ENCODE data around the gene CEP170.
"Not testable (repeated sequence)": the region's sequence is repeated elsewhere in the genome, so short reads cannot be mapped to it uniquely, and the experiment has no call there.

The CEP170 gene

DNA sequence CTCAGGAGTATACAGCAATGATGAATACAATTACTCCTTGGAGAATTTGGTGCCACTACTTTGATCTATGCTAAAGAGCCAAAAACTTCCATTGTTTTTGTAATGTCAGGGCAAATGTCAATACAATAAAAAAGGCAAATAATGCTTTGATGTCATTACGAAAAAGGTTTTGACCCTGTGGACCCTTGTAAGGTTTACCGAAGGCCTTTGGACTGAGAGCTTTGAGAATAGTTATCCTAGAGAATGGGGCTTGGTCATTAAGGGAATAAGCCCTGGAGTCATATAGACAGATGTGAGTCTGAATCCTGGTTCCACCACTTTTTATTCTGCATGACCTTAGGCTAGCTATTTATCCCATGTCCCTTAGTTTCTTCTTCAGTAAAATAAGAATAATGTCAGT, 27.5 kb downstream of the CEP170 start:
- Histone ChIP-seq H3K4me3 (ENCODE audit: low read depth, low read length) (no peak overlapping the region), H3K9me3 (ENCODE audit: control insufficient read depth, insufficient read depth, low read length) (peaks cover 3% of the 10 kb centered on the region), H3K9ac (ENCODE audit: low read depth, low read length) (no peak overlapping the region), H3K36me3 (ENCODE audit: control insufficient read depth, insufficient read depth, low read length) (no peaks in the 10 kb centered on the region), H3K27me3 (ENCODE audit: control insufficient read depth, insufficient read depth, low read length) (no peaks in the 10 kb centered on the region), H3K4me1 (ENCODE audit: control insufficient read depth, insufficient read depth, low read length) (no peaks in the 10 kb centered on the region)

DNA sequence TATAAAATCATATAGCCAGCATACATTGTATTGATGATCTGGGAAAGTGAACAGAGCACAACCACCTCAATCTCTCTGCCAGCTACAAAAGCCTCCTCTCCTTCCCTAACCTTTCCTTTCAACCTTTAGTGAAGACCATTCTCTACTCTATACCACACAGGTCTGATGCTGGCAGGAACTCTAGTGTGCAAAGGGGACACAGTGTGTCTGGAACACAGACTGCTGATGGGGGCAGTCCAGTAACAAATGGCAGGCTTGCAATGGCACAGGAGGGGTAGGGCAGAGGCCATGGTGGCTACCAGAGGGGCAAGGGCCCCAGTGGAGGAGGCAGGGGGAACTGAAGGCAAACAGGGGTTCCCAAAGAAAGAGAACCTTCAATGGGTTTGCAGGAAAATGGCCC, 37.0 kb downstream of the CEP170 start:
- H3K4me3 ChIP-seq (ENCODE audit: low read depth, low read length): no peak overlapping the region
- no peak overlapping the region for H3K9ac ChIP-seq (ENCODE audit: low read depth, low read length)
- no peaks in the 10 kb centered on the region for H3K4me1 ChIP-seq (ENCODE audit: control insufficient read depth, insufficient read depth, low read length)
- no peaks in the 10 kb centered on the region for H3K27me3 ChIP-seq (ENCODE audit: control insufficient read depth, insufficient read depth, low read length)
- H3K9me3 ChIP-seq (ENCODE audit: control insufficient read depth, insufficient read depth, low read length): no peaks in the 10 kb centered on the region
- no peaks in the 10 kb centered on the region for H3K36me3 ChIP-seq (ENCODE audit: control insufficient read depth, insufficient read depth, low read length)

DNA sequence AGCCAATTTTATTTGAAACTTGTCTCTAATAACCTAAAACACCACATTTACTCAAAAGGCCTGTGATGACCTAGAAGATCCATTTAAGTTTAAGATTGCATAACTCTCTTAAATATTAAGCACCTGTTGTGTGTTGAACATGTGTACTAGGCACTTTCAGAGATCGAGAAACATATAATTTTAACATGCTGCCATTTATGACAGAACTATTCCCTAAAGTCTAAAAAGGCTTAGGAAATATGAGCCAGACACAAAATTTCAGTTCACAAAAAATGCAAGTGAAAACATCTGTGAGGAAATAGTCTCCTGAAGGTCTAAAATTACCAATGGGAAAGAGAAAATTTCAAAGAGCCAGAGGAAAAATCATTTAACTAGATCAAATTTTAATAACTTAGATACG, 37.7 kb downstream of the CEP170 start:
- Histone ChIP-seq H3K9me3 (ENCODE audit: control insufficient read depth, insufficient read depth, low read length) (no peaks in the 10 kb centered on the region), H3K36me3 (ENCODE audit: control insufficient read depth, insufficient read depth, low read length) (no peaks in the 10 kb centered on the region), H3K9ac (ENCODE audit: low read depth, low read length) (no peak overlapping the region), H3K4me1 (ENCODE audit: control insufficient read depth, insufficient read depth, low read length) (no peaks in the 10 kb centered on the region), H3K27me3 (ENCODE audit: control insufficient read depth, insufficient read depth, low read length) (no peaks in the 10 kb centered on the region), H3K4me3 (ENCODE audit: low read depth, low read length) (no peak overlapping the region)

DNA sequence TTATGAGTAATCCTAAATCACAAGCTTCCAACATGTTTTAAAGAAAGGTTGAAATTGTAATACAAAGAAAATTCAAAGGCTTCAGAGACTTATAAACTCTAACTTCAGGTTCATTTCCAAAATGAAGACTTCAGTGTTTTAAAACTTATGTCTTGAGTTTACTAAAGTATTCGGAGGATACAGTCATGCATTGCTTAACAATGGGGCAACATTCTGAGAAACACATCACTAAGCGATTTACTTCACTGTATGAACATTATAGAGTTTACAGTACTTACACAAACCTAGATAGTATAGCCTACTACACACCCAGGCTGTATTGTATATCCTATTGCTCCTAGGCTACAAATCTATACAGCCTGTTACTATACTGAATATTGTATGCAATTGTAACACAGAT, 38.3 kb downstream of the CEP170 start:
- Histone ChIP-seq H3K9me3 (ENCODE audit: control insufficient read depth, insufficient read depth, low read length) (no peaks in the 10 kb centered on the region), H3K4me3 (ENCODE audit: low read depth, low read length) (no peak overlapping the region), H3K36me3 (ENCODE audit: control insufficient read depth, insufficient read depth, low read length) (no peaks in the 10 kb centered on the region)

DNA sequence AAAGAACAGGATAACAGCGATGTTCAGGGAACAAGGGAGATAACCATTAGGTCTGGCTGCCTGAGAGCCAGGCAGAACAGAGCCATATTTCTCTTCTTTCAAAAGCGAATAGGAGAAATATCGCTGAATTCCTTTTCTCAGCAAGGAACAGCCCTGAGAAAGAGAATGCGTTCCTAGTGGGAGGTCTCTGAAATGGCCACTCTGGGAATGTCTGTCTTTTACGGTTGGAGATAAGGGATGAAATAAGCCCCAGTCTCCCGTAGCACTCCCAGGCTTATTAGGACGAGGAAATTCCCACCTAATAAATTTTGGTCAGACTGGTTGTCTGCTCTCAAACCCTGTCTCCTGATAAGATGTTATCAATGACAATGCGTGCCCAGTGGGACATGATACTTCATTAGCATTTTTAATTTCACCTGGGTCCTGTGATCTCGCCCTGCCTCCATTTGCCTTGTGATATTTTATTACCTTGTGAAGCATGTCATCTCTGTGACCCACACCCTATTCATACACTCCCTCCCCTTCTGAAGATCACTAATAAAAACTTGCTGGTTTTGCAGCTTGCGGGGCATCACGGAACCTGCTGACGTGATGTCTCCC, 39.7 kb downstream of the CEP170 start:
- H3K9ac ChIP-seq (ENCODE audit: low read depth, low read length): not testable (repeated sequence)

More for the DNA sequence above, 38.3 kb downstream of the CEP170 start:
- H3K27me3 ChIP-seq (ENCODE audit: control insufficient read depth, insufficient read depth, low read length): no peaks in the 10 kb centered on the region
- no peak overlapping the region for H3K9ac ChIP-seq (ENCODE audit: low read depth, low read length)
- no peaks in the 10 kb centered on the region for H3K4me1 ChIP-seq (ENCODE audit: control insufficient read depth, insufficient read depth, low read length)

DNA sequence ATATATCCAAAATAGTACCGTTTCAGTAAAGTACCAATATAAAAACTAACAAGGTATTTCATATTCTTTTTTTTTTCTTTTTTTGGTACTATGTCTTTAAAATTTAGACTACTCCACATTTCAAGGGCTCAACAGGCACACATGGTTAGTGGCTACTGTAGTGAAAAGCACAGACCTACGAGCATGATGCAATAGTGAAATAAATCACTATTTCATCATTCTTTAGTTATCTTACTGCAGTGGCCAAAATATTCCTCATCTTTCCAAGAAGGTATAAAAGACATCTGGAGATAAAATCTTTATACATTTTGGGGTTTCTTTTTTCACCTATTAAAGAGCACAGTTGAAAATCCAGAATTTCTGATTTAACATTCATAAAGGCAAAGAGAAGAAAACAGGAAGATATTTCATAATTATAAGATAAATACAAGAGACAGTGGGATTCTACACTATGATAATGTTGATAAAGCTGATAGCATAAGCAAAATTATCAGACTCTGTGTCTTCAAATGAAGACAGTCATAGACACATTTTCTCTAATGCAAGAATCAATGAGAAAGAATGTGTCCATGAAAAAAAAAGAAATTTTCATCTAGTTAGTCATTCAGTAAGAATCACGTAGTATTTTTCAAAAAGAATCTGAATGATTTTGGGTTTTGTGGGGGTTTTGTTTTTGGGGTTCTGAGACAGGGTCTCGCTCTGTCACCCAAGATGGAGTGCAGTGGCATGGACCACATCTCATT, 41.9 kb downstream of the CEP170 start:
- no peaks in the 10 kb centered on the region for H3K4me1 ChIP-seq (ENCODE audit: control insufficient read depth, insufficient read depth, low read length)
- no peak overlapping the region for H3K9ac ChIP-seq (ENCODE audit: low read depth, low read length)
- no peaks in the 10 kb centered on the region for H3K9me3 ChIP-seq (ENCODE audit: control insufficient read depth, insufficient read depth, low read length)
- H3K36me3 ChIP-seq (ENCODE audit: control insufficient read depth, insufficient read depth, low read length): no peaks in the 10 kb centered on the region
- no peaks in the 10 kb centered on the region for H3K27me3 ChIP-seq (ENCODE audit: control insufficient read depth, insufficient read depth, low read length)
- H3K4me3 ChIP-seq (ENCODE audit: low read depth, low read length): no peak overlapping the region

More for the DNA sequence above, 39.7 kb downstream of the CEP170 start:
- not testable (repeated sequence) for H3K27me3 ChIP-seq (ENCODE audit: control insufficient read depth, insufficient read depth, low read length); H3K36me3 ChIP-seq (ENCODE audit: control insufficient read depth, insufficient read depth, low read length); H3K4me3 ChIP-seq (ENCODE audit: low read depth, low read length); H3K9me3 ChIP-seq (ENCODE audit: control insufficient read depth, insufficient read depth, low read length); H3K4me1 ChIP-seq (ENCODE audit: control insufficient read depth, insufficient read depth, low read length)

DNA sequence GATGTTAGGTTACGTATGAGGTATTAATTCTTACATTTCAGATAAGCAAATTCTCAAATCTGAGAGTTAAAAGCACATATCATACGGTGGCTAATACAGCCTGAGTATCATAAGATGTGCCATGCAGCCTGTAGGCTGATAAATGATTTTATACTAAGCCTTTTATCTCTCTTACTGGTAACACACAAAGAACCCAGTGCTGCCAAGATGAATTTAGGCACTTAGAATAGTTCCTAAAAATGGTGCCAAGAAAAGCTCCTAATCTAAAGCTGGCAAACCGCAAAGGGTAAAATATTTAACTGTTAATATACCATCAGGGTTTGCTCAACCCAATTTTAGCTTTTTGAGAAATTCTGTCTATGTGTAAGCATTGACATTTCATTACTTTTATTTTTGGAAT, 43.1 kb downstream of the CEP170 start:
- H3K27me3 ChIP-seq (ENCODE audit: control insufficient read depth, insufficient read depth, low read length); H3K9me3 ChIP-seq (ENCODE audit: control insufficient read depth, insufficient read depth, low read length); H3K36me3 ChIP-seq (ENCODE audit: control insufficient read depth, insufficient read depth, low read length); H3K4me1 ChIP-seq (ENCODE audit: control insufficient read depth, insufficient read depth, low read length); H3K4me3 ChIP-seq (ENCODE audit: low read depth, low read length); H3K9ac ChIP-seq (ENCODE audit: low read depth, low read length): not testable (repeated sequence)

DNA sequence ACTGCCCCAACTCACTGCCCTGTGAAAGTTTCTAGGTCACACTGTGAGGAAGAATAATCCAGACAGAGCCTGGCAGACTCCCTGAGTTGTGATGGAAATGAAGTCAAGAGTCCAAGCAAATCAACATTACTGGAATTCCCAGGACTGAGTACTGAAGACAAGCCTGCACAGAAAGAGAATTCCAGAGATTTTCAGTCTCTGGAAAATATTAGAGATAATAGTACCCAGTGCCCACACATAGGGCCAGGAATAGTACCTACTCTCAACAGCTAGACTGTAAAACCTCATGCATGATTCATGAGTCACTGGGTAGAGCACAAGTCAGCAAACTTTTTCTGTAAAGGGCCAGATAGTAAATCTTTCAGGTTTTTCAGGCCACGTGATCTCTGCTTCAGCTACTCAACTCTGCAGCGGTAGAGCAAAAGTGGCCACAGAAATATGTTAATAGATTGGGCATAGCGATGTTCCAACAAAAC, 50.0 kb downstream of the CEP170 start:
- not testable (repeated sequence) for H3K27me3 ChIP-seq (ENCODE audit: control insufficient read depth, insufficient read depth, low read length); H3K4me3 ChIP-seq (ENCODE audit: low read depth, low read length); H3K9me3 ChIP-seq (ENCODE audit: control insufficient read depth, insufficient read depth, low read length); H3K4me1 ChIP-seq (ENCODE audit: control insufficient read depth, insufficient read depth, low read length); H3K9ac ChIP-seq (ENCODE audit: low read depth, low read length); H3K36me3 ChIP-seq (ENCODE audit: control insufficient read depth, insufficient read depth, low read length)

DNA sequence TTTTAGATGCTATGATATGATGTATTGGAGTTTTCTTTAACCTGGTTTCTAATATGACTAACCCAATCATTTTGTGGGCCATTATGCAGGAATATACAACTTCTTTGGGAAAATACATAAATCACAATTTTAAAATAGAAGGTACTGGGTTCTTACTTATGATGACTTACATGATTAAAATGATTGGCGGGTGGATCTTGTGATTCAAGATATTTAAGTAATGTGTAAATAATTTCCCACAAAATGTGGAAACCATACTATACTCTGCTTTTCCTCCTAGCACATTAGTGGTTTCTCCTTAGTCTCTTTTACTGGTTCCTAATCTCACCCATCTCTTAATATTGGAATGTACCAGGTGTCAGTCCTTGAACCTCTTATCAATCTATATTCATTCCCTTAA, 50.7 kb downstream of the CEP170 start:
- H3K36me3 ChIP-seq (ENCODE audit: control insufficient read depth, insufficient read depth, low read length); H3K9ac ChIP-seq (ENCODE audit: low read depth, low read length): not testable (repeated sequence)

DNA sequence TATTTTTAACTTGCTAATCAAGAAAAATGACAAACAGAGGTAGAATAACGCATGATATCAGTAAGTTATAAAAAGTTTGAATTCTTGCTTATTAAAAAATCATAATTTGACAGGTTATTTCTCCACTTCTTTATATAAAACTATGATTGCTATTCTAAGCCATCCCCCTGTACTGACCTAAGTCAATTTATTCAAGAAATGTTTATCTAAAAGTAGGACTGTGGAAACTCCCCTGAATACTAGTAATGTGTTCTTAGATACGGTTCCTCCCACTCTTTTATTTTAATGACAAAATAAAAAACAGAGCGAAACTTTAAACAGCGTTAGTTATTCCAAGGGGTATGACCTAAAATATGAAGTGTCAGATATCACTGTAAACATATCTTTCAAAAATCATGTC, 51.9 kb downstream of the CEP170 start:
- not testable (repeated sequence) for H3K9me3 ChIP-seq (ENCODE audit: control insufficient read depth, insufficient read depth, low read length); H3K27me3 ChIP-seq (ENCODE audit: control insufficient read depth, insufficient read depth, low read length); H3K4me3 ChIP-seq (ENCODE audit: low read depth, low read length); H3K36me3 ChIP-seq (ENCODE audit: control insufficient read depth, insufficient read depth, low read length); H3K9ac ChIP-seq (ENCODE audit: low read depth, low read length); H3K4me1 ChIP-seq (ENCODE audit: control insufficient read depth, insufficient read depth, low read length)

More for the DNA sequence above, 50.7 kb downstream of the CEP170 start:
- not testable (repeated sequence) for H3K9me3 ChIP-seq (ENCODE audit: control insufficient read depth, insufficient read depth, low read length); H3K4me1 ChIP-seq (ENCODE audit: control insufficient read depth, insufficient read depth, low read length); H3K27me3 ChIP-seq (ENCODE audit: control insufficient read depth, insufficient read depth, low read length); H3K4me3 ChIP-seq (ENCODE audit: low read depth, low read length)

DNA sequence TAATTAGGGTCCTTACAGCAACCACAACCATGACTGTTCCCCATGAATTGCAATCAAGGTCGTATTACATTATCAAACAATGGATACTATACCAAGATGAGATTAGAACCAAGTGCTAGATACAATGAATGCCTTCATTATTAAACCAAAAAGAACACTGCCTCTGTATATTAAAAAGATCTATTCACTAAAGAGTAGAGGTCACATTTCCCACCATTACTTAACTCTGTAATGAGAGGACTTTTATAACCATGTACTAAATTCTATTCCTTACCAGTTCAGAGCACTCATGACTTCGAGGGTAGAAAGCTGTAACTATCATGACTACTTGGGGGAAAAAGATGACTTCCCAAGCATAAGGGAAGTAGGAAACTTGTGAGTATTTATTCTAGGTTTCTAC, 53.8 kb downstream of the CEP170 start:
- H3K36me3 ChIP-seq (ENCODE audit: control insufficient read depth, insufficient read depth, low read length); H3K9ac ChIP-seq (ENCODE audit: low read depth, low read length); H3K9me3 ChIP-seq (ENCODE audit: control insufficient read depth, insufficient read depth, low read length); H3K4me3 ChIP-seq (ENCODE audit: low read depth, low read length); H3K27me3 ChIP-seq (ENCODE audit: control insufficient read depth, insufficient read depth, low read length); H3K4me1 ChIP-seq (ENCODE audit: control insufficient read depth, insufficient read depth, low read length): not testable (repeated sequence)

DNA sequence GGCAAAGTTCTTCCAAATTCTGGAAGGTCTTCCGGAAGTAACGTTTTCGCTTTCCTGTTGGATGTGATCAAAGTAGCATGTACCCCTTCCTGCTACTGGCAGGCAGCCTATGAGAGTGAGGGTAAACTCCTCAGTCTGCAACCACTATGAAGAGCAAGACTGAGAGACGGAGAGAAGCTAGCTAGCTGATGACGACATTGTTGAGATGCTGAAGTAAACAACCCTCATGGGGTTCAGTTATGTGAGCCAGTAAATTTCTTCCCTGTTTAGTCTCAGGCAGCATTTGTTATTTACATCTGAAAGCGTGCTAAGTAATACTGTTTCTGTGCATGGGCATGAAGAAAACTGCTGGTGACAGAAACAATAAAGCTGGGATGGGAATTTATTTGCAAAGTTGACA, 57.6 kb downstream of the CEP170 start:
- not testable (repeated sequence) for H3K9ac ChIP-seq (ENCODE audit: low read depth, low read length); H3K36me3 ChIP-seq (ENCODE audit: control insufficient read depth, insufficient read depth, low read length); H3K9me3 ChIP-seq (ENCODE audit: control insufficient read depth, insufficient read depth, low read length); H3K4me3 ChIP-seq (ENCODE audit: low read depth, low read length); H3K4me1 ChIP-seq (ENCODE audit: control insufficient read depth, insufficient read depth, low read length); H3K27me3 ChIP-seq (ENCODE audit: control insufficient read depth, insufficient read depth, low read length)

Measured in iPS-15b (cell line).